HG03159 (cell line): ENCODE measurements around the gene SC5D.
A peak's percentile ranks its signal among the peaks of the same experiment; 100 is the strongest.

Experiments used
- ATAC-seq: cut with Tn5 transposase; IDR thresholded peaks from one replicate; pipeline ENCODE4 v1.9.1; 2021; ENCODE audit warnings: mild to moderate bottlenecking, moderate library complexity; ENCODE audit not compliant: unreplicated experiment

Gene SC5D

GRCh38 chr11:121328176-121328966 is 35.8 kb downstream of the SC5D start:
- ATAC-seq = no peak

- ATAC-seq = no peak
These were observed 36.6 kb downstream of the SC5D start for GRCh38 chr11:121328967-121329679.

GRCh38 chr11:121329781-121330395 is 37.3 kb downstream of the SC5D start:
- ATAC-seq = no peak

GRCh38 chr11:121330614-121331435 is 38.3 kb downstream of the SC5D start:
- no peak for ATAC-seq

- ATAC-seq = no peak
These were observed 42.6 kb downstream of the SC5D start for GRCh38 chr11:121334973-121335710.

- no peak for ATAC-seq
These were observed 43.8 kb downstream of the SC5D start for GRCh38 chr11:121336279-121336937.

GRCh38 chr11:121337078-121337477 is 44.5 kb downstream of the SC5D start:
- peak; percentile 46 for ATAC-seq

GRCh38 chr11:121337740-121338272 is 45.2 kb downstream of the SC5D start:
- ATAC-seq = no peak

- ATAC-seq = no peak
These were observed 46.0 kb downstream of the SC5D start for GRCh38 chr11:121338536-121338935.

- ATAC-seq = no peak
These were observed 47.5 kb downstream of the SC5D start for GRCh38 chr11:121340032-121340580.

- ATAC-seq = no peak
These were observed 49.0 kb downstream of the SC5D start for GRCh38 chr11:121341609-121342008.

GRCh38 chr11:121344824-121345223 is 52.3 kb downstream of the SC5D start:
- ATAC-seq = no peak

GRCh38 chr11:121347094-121347493 is 54.5 kb downstream of the SC5D start:
- no peak for ATAC-seq

- ATAC-seq = no peak
These were observed 55.2 kb downstream of the SC5D start for GRCh38 chr11:121347813-121348212.

- ATAC-seq = no peak
These were observed 55.8 kb downstream of the SC5D start for GRCh38 chr11:121348220-121348875.

GRCh38 chr11:121349790-121350189 is 57.2 kb downstream of the SC5D start:
- no peak for ATAC-seq

GRCh38 chr11:121350314-121351082 is 57.9 kb downstream of the SC5D start:
- no peak for ATAC-seq

- ATAC-seq = no peak
These were observed 58.6 kb downstream of the SC5D start for GRCh38 chr11:121351083-121351630.
